ENCODE results near the gene GLI3. TPM values are rescaled to one million over a fixed set of nuclear protein-coding genes. Genes with fewer than 3 reads are reported as not detected.

Gene GLI3
- 2.6 and 4.4 TPM in 2 replicates for total RNA-seq (2014; rRNA removed)
- 3.4 TPM for polyA plus RNA-seq (2012)

GRCh38 chr7:42236976-42237810, at the start of gene GLI3:
Gene GLI3 (minus strand): TSS chr7:42237209. CDS start chr7:42223253, 13,956 bp downstream.
- DNase-seq (ENCODE audit: low read depth) = peak; percentile 93

DNA sequence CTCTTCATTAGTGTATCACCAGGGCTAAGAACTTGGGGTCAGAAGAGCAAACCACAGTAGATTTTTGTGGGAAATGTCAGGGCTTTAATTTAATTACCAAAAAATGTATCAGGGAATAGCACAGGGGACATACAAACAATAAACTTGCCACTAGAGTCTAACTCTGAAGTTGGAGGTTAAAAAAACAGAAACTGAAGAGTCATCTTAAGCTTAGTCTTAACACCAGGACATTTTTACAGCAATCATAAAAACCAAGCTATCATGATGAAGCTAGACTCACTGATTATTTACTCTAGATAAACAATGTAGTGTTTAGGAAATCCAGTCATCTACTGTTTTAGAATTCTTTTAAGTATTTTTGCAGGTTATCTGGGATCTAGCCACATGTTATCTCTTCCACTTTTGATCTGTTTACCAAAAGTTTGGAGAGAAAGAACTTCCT, 48.4 kb upstream of the GLI3 start:
- peak; percentile 17 for DNase-seq (ENCODE audit: low read depth)

DNA sequence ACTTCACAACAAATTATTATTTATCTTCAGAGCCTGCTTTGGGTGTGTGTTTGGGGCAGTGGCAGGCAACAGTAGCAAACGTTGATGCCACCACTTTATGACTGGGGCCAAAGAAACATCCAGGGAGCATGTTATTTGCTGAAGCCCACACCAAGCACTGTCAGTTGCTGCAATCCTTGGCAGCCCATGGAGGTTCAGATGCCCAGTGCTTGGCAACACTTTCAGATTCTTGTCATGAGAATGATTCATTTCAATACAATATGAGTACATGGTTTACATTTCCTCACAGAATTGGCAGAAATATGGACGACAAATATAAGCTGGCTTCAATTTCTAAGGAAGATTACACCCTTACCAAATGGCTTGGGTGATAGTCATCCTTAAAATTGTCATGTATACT, 46.5 kb upstream of the GLI3 start:
- DNase-seq (ENCODE audit: low read depth) = peak; percentile 7

- DNase-seq (ENCODE audit: low read depth) = no peak
Measured at GRCh38 chr7:42278344-42278743, 41.3 kb upstream of the GLI3 start.

DNA sequence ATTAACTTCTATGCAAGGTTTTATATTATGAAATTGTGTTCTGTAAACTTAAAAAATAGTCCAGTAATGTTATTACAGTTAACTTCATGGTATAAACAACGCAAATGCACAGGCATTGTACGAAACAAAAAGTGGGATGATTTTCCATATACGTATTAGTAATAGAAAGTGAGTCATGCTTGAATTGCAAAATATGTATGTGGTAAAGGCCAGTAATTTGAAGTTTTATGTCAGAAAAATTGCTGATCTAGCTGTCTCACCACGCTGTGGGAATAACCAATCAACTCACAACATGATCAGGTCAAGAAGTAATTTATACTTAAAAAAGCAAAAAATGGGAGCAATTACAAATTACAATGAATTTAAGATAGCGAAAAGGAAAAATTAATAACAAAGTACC, 37.0 kb upstream of the GLI3 start:
- peak; percentile 15 for DNase-seq (ENCODE audit: low read depth)

- peak; percentile 38 for DNase-seq (ENCODE audit: low read depth)
Measured at GRCh38 chr7:42272793-42273665, 36.0 kb upstream of the GLI3 start.

DNA sequence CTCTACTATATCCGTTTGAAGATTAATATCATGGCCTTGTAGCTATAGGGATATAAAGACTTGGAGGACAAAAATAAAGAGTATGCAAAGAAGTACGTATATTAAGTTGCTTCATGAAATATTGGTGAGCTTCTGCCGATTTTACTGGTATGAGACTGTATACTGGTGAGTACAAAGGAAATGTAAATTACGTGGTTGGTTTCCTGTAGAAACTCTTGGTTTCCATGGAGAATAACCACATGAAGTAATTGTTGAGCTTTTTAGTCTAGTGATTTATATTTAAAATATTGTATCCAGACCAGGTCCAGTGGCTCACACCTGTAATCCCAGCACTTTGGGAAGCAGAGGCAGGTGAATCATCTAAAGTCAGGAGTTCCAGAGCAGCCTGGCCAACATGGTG, 32.2 kb upstream of the GLI3 start:
- DNase-seq (ENCODE audit: low read depth) = no peak

- DNase-seq (ENCODE audit: low read depth) = no peak
Measured at GRCh38 chr7:42264702-42265101, 27.7 kb upstream of the GLI3 start.

DNA sequence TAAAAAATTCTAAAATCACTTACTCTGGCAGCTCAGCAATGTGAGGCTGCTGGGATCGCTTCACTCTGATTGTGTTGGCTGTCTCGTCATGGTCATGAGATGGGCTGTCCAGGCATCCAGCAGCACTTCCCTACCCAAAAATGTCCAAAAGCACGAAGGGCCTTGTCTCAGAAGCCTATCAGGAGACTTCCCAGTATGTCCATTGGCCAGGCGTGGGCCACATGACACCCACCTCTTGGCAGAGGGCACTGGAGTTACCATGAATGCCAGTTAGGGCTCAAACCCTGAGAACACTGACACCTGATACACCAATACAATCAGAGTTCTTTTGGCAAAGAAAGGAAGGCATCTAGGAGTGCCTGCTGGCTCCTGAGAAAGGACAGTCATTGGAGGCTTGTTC, 27.0 kb upstream of the GLI3 start:
- DNase-seq (ENCODE audit: low read depth) = no peak

- DNase-seq (ENCODE audit: low read depth) = peak; percentile 74
Measured at GRCh38 chr7:42262964-42263363, 26.0 kb upstream of the GLI3 start.

- DNase-seq (ENCODE audit: low read depth) = peak; percentile 39
Measured at GRCh38 chr7:42254217-42254616, 17.2 kb upstream of the GLI3 start.

- DNase-seq (ENCODE audit: low read depth) = no peak
Measured at GRCh38 chr7:42253316-42253715, 16.3 kb upstream of the GLI3 start.

DNA sequence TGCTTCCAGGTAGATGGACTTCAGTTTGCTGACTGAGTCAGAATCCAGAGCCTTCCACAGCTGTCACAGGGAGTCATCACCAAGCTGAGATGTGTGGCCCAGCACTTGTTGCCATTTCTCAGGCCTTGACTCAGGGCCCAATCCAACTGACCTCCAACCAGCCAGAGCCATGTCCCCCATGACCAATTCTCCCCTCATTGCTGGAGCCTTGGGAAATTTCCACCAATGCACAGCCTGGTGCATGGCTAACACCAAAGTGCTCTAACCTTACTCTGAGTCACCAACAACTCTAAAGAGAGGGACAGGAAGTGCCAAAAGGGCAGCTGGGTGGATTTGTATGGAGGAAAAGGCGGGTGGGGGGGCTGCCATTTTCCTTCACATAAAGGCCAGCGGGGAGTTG, 13.4 kb upstream of the GLI3 start:
- DNase-seq (ENCODE audit: low read depth) = peak; percentile 45

GRCh38 chr7:42248579-42248978, 11.6 kb upstream of the GLI3 start:
- no peak for DNase-seq (ENCODE audit: low read depth)

DNA sequence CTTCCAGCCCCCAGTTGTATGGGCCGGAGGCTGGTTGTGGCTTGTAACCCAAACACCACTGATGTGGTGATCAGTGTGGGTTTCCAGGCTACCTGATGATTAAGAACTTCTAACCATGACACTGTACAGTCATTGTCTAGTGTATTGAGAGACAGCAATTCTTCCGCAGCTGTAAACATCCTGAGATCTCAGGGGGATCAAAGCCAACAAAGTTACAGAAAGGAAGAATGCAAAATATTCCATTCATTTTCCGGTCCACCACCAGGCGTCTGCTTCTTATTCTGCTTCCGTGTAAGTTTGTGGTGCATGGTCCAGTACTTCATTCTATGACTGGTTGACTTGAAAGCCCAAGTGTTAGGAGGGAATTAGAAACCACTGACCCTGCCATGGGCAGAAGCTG, 10.3 kb upstream of the GLI3 start:
- DNase-seq (ENCODE audit: low read depth) = peak; percentile 89

DNA sequence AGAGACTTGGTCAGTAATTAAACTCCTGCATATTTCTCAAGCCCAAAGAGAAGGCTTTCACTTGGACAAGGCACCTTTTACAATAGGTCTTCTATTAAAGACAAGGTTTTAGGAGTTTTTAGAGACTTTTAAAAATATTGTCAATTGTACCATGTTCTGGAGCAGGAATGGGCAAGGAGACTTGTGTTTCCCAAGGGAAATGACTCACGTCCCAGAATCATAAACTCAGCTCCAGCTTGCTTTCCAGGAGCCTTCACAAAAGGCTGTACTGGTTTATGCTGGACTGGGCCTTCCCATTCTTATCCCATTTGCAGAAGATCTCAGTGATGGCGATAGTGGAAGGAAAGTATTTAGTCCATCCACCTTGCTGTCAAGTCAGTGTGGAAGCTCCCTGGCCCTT, 7.8 kb upstream of the GLI3 start:
- peak; percentile 87 for DNase-seq (ENCODE audit: low read depth)

DNA sequence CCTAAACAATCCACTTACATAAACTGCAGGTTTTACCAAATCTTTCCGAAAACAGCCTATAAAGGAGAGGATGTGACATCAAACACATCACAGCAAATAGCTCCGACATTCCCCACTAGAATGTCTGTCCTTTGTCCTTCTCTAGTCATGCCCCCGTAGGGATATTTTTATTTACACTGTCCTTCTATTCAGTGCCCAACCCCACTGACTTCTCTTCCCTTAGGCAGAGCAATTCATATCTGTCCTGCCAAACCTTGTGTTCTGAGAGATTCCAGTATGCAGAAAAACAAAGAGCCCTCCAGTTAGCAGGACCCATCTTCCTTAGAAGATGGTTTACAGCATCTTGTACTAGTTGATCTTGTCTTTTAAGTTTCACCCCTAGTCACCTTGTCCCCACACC, 5.4 kb upstream of the GLI3 start:
- DNase-seq (ENCODE audit: low read depth) = no peak

DNA sequence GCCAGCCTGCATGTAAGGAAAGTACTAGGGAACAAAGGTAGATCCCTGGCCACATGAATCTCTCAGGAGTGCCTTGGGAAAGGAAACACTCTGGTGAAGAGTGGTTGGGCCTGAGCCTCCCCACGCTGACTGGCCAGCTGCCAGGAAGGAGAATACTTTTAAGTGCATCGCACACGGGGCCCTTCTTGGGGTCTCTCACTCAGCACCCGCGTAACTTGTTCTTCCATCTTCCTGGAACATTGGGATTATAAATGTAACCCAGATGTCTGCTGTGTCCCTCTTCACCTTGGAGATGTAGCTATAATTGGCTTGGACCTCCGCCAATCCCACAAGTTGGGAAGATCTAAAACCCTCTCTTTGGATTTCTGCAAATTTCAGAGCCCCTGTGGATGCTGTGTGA, 4.4 kb upstream of the GLI3 start:
- no peak for DNase-seq (ENCODE audit: low read depth)

- no peak for DNase-seq (ENCODE audit: low read depth)
Measured at GRCh38 chr7:42240416-42240815, 3.4 kb upstream of the GLI3 start.

DNA sequence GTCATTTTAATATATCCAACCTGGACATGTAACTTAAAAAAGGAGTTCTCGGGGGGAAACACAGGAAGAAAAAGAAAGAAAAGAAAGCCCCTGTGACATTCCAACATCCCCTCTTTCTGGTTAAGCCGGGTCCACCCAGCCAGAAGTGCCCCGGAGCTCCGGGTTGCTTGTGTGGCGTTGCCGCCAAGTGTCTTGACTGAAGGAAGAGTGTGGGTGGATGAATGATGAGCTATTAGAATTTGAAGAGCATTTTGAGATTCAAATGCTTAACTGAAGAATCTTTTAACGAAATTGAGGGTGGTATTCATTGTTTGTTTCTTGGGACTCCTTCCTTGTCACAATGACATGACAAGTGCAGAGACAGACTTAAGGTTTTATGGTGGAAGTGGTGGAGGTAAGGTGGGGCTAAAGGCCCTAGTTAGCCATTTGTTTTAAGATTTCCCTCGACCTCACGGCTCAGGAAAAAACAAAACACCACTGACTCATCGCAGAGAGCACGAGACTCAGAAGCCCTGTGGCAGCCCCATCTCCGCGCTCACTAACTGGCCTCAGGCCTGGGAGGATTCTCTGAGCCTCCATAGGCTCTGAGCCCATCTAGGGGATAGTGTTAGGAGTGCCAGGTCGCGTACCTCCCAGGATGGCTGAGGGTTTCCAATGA, 1.8 kb upstream of the GLI3 start:
- peak; percentile 77 for DNase-seq (ENCODE audit: low read depth)

DNA sequence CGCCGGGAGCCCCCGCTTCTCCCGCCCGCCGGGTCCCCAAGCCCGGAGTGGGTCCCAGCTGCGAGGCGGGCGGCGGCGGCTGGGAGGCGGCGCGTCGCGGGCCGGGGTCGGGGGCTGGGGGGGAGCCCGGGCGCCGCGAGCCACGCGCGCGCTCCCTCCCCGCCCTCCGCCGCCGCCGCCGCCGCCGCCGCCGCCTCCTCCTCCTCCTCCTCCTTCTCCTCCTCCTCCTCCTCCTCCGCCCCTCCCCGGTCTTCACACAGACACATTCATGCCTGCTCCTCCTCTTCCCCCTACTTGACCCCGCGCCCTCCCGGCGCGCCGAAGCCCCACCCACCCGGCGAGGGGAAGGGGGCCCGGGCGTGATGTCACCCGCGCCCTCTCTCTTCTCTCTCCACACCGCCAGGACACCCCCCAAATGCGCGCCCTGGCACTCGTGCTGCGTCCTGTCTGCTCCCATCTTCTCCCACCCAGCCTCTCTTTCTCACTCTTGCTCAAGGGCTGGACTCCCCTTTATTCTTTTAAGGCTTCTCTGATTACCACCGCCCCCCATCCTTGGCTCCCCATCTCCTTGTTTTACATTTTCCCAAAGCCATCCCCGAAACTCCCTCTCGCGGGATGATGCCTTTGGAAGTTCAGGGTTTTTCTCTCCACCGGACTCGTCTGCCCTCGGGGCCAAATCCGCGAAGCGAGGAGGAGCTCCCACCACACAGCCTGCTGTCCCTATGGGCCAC, 967 bp upstream of the GLI3 start:
- peak; percentile 46 for DNase-seq (ENCODE audit: low read depth)
